Kidney epithelial cell (primary cell): ENCODE results near the gene ITIH3. TPM values are rescaled to one million over a fixed set of nuclear protein-coding genes. Genes with fewer than 3 reads are reported as not detected.

Experiments used
- DNase-seq: peaks from one replicate; pipeline ENCODE4 v3.0.0-alpha.2; 2010; ENCODE audit warnings: low read depth
- H3K27me3 ChIP-seq: 2 replicates; pipeline ENCODE4 v1.6.0; 2011; ENCODE audit warnings: low read length; ENCODE audit not compliant: control insufficient read depth, insufficient read depth
- H3K36me3 ChIP-seq: 2 replicates; pipeline ENCODE4 v1.5.1; 2011; ENCODE audit warnings: low read length; ENCODE audit not compliant: control insufficient read depth, insufficient read depth
- H3K4me3 ChIP-seq: 2 replicates; pipeline ENCODE4 v1.5.1; 2011; ENCODE audit warnings: low read depth, mild to moderate bottlenecking, control low read depth, low read length
- total RNA-seq: library from RNA; depleted of rRNA; stranded (reverse); fragments of >200 nt; gene quantifications from 2 replicates; pipeline ENCODE4 v1.2.3, GENCODE V29; 2015
- TF ChIP-seq, protein P1 (sequence below): IDR thresholded peaks from 2 replicates; pipeline ENCODE4 v1.5.1; 2011; ENCODE audit warnings: mild to moderate bottlenecking, moderate library complexity, low read length, control low read depth, inconsistent platforms; ENCODE audit not compliant: insufficient read depth, poor library complexity, severe bottlenecking

ITIH3 gene, protein sequence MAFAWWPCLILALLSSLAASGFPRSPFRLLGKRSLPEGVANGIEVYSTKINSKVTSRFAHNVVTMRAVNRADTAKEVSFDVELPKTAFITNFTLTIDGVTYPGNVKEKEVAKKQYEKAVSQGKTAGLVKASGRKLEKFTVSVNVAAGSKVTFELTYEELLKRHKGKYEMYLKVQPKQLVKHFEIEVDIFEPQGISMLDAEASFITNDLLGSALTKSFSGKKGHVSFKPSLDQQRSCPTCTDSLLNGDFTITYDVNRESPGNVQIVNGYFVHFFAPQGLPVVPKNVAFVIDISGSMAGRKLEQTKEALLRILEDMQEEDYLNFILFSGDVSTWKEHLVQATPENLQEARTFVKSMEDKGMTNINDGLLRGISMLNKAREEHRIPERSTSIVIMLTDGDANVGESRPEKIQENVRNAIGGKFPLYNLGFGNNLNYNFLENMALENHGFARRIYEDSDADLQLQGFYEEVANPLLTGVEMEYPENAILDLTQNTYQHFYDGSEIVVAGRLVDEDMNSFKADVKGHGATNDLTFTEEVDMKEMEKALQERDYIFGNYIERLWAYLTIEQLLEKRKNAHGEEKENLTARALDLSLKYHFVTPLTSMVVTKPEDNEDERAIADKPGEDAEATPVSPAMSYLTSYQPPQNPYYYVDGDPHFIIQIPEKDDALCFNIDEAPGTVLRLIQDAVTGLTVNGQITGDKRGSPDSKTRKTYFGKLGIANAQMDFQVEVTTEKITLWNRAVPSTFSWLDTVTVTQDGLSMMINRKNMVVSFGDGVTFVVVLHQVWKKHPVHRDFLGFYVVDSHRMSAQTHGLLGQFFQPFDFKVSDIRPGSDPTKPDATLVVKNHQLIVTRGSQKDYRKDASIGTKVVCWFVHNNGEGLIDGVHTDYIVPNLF
- total RNA-seq = not detected in 2 replicates

DNA sequence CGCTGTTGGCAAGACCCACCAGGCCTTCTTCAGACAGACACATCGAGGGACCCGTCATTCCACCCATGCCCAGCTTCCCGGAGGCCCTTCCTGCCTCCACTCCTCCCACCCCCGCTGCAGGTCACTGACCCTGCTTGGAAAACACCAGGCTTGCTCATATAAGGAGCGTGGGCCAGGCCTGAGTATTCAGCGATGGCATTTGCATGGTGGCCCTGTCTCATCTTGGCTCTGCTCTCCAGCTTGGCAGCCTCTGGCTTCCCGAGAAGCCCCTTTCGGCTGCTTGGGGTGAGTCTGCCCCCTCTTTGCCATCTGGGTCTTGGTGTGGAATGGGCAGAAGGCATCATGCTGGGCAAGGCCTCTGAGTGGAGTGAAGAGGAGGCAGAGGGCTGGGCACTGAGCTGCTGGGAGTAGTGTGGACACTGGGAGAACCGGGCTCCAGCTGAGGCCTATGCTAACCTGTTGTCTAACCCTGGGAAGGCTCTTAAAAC lies at the start of gene ITIH3:
TSS of gene ITIH3 (plus strand) at position 185 of the 488 bp plus-strand sequence. CDS start at position 193, 8 bp downstream.
- H3K36me3 ChIP-seq = no peaks in the 10 kb centered on the region
- DNase-seq = no peak
- TF ChIP-seq, protein P1, sequence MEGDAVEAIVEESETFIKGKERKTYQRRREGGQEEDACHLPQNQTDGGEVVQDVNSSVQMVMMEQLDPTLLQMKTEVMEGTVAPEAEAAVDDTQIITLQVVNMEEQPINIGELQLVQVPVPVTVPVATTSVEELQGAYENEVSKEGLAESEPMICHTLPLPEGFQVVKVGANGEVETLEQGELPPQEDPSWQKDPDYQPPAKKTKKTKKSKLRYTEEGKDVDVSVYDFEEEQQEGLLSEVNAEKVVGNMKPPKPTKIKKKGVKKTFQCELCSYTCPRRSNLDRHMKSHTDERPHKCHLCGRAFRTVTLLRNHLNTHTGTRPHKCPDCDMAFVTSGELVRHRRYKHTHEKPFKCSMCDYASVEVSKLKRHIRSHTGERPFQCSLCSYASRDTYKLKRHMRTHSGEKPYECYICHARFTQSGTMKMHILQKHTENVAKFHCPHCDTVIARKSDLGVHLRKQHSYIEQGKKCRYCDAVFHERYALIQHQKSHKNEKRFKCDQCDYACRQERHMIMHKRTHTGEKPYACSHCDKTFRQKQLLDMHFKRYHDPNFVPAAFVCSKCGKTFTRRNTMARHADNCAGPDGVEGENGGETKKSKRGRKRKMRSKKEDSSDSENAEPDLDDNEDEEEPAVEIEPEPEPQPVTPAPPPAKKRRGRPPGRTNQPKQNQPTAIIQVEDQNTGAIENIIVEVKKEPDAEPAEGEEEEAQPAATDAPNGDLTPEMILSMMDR = no peak
- H3K4me3 ChIP-seq = no peak within 1 kb of the TSS
- no peaks in the 10 kb centered on the region for H3K27me3 ChIP-seq

DNA sequence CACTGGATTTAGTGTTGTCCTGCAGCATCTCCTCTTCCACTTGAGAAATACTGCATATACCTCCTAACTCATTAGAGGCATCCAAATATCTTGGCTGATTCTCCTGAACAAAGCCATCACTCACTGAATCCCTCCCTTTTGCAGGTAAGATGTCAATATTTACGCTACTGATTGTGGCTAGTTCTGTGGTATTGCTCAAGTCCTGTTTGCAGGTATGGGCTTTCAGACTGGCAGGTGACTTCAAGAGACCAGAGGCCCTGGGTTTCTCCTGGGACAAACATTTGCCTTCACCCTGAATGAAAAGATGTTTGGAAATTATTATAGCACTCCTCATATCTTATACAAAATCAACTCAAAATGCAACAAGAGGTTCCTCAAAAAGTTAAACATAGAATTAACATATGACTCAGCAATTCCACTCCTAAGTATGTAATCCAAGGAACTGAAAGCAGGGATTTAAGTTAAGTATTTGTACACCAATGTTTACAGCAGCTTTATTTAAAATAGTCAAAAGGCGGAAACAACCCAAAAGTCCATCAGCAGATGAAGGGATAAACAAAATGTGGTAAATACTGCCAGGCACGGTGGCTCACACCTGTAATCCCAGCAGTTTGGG lies 42.4 kb upstream of the ITIH3 start:
- no peak for DNase-seq
- H3K36me3 ChIP-seq = peaks cover 1% of the 10 kb centered on the region
- no peaks in the 10 kb centered on the region for H3K27me3 ChIP-seq
- H3K4me3 ChIP-seq = no peak overlapping the region
- TF ChIP-seq, protein P1 = no peak

DNA sequence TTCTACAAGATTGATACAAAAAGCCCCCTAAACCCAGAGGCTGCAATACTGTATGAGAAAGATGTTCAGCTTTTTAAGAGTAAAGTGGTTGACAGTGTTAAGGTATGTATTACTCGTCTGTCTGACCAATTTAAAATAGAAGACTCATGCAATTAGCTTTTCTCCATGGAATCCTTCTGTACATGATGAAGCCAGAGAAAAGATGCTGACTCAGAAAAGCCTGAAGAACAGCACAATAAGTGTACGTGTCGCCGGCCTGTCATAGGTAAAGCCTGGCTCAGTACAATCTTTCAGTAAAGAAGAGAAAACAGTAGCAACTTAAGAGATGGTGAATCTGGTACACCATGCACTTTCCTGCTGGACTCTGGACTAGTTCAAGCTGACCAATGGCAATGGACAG lies 40.2 kb upstream of the ITIH3 start:
- no peak overlapping the region for H3K4me3 ChIP-seq
- H3K27me3 ChIP-seq = no peaks in the 10 kb centered on the region
- H3K36me3 ChIP-seq = peaks cover 1% of the 10 kb centered on the region
- DNase-seq = no peak
- TF ChIP-seq, protein P1 = no peak

DNA sequence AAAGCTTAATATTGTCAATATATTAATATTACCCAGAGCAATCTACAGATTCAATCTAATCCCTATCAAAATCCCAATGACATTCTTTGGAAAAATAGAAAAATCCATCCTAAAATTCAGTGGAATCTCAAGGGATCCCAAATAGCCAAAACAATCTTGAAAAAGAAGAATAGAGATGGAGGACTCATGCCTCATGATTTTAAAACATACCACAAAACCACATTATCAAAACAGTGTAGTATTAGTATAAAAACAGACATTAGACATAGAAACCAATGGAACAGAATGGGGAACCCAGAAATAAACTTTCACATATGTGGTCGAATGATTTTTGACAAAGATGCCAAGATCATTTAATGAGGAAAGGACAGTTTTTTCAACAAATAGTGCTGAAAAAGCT lies 38.5 kb upstream of the ITIH3 start:
- no peak for DNase-seq
- no peaks in the 10 kb centered on the region for H3K27me3 ChIP-seq
- TF ChIP-seq, protein P1 = no peak
- no peak overlapping the region for H3K4me3 ChIP-seq
- H3K36me3 ChIP-seq = peaks cover 1% of the 10 kb centered on the region

DNA sequence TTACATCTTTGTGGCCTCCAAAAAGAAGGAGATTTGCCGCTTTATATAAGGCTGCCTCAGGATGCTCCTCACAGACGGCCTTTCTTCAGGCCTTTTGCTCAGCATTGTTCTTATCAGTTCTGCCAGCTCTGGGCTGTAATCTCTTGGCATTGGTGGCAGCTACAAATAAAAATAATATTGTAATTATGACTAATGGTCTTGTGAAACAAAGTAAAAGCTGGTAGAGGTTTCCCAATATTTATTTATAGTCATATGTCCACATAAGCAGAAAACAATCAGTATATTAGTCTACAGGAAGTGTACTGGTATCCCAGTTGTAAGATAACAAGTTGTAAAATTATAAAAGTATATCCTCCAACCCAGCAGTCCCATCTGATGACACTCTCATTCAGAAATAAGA lies 31.1 kb upstream of the ITIH3 start:
- H3K27me3 ChIP-seq = no peaks in the 10 kb centered on the region
- no peak for DNase-seq
- TF ChIP-seq, protein P1 = no peak
- no peaks in the 10 kb centered on the region for H3K36me3 ChIP-seq
- H3K4me3 ChIP-seq = no peak overlapping the region
